ENCODE measurements around the gene SUSD3. TPM values are rescaled to one million over a fixed set of nuclear protein-coding genes. Genes with fewer than 3 reads are reported as not detected.

SUSD3 gene
- total RNA-seq, 1 donor from 2014 or later: not detected

DNA sequence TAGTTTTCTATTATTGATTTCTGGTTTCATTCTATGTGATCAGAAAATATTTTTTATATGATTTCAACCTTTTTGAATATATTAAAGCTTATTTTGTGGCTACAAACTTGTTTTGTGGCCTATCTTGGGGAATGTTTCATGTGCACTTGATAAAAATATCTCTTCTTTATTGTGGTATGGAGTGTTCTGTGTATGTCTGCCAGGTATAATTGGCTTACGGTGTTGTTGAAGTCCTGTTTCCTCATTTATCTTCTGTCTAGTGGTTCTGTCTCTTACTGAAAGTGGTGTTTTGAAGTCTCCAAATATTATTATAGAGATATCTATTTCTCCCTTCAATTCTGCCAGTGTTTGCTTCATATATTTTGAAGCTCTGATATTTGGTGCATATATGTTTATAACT is 47.1 kb downstream of the SUSD3 start:
- H3K36me3 Mint-ChIP-seq (ENCODE audit: low read depth): peaks cover 19% of the 10 kb centered on the region
- H3K4me1 Mint-ChIP-seq (ENCODE audit: low read depth): peaks cover 4% of the 10 kb centered on the region
- H3K27me3 Mint-ChIP-seq (ENCODE audit: low read depth): no peaks in the 10 kb centered on the region
- TF ChIP-seq, protein P1, sequence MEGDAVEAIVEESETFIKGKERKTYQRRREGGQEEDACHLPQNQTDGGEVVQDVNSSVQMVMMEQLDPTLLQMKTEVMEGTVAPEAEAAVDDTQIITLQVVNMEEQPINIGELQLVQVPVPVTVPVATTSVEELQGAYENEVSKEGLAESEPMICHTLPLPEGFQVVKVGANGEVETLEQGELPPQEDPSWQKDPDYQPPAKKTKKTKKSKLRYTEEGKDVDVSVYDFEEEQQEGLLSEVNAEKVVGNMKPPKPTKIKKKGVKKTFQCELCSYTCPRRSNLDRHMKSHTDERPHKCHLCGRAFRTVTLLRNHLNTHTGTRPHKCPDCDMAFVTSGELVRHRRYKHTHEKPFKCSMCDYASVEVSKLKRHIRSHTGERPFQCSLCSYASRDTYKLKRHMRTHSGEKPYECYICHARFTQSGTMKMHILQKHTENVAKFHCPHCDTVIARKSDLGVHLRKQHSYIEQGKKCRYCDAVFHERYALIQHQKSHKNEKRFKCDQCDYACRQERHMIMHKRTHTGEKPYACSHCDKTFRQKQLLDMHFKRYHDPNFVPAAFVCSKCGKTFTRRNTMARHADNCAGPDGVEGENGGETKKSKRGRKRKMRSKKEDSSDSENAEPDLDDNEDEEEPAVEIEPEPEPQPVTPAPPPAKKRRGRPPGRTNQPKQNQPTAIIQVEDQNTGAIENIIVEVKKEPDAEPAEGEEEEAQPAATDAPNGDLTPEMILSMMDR (IDR thresholded peaks at IDR 0.05): no peak
- H3K4me3 Mint-ChIP-seq (ENCODE audit: unreplicated experiment): no peak overlapping the region
- H3K27ac Mint-ChIP-seq (ENCODE audit: unreplicated experiment): no peak overlapping the region
- no peak for DNase-seq (ENCODE audit: low spot score)
- peaks cover 13% of the 10 kb centered on the region for H3K9me3 Mint-ChIP-seq (ENCODE audit: low read depth)

DNA sequence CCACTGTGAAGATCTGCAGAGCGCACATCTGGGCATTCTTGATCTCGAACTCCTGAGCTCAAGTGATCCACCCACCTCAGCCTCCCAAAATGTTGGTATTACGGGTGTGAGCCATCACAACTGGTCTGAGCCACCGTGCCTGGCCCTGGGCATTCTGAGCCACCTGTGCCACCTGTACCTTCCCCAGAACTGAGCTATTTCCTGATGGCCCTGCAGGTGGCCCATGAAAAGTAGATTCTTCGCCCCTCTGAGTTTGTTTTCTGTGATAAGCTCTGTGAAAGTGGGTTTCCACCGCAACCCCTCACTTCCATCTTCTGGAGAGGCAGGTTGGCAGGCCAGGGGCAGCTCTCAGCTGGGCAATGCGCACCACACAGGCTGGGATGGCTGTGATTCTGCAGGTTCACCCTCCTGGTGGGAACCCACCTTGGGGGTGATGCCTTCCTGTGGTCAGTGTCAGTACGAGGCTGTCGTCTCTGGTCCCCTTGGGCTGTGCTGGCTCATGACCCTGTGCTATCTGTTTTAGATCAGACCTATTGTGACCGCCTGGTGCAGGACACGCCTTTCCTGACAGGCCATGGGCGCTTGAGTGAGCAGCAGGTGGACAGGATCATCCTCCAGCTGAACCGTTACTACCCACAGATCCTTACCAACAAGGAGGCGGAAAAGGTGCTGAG is 48.8 kb downstream of the SUSD3 start:
- H3K27me3 Mint-ChIP-seq (ENCODE audit: low read depth): no peaks in the 10 kb centered on the region
- no peak overlapping the region for H3K27ac Mint-ChIP-seq (ENCODE audit: unreplicated experiment)
- no peak overlapping the region for H3K4me3 Mint-ChIP-seq (ENCODE audit: unreplicated experiment)
- peak; percentile 62 for DNase-seq (ENCODE audit: low spot score)
- peaks cover 3% of the 10 kb centered on the region for H3K4me1 Mint-ChIP-seq (ENCODE audit: low read depth)
- TF ChIP-seq, protein P1 (IDR thresholded peaks at IDR 0.05): no peak
- H3K36me3 Mint-ChIP-seq (ENCODE audit: low read depth): peaks cover 21% of the 10 kb centered on the region
- H3K9me3 Mint-ChIP-seq (ENCODE audit: low read depth): peaks cover 13% of the 10 kb centered on the region

DNA sequence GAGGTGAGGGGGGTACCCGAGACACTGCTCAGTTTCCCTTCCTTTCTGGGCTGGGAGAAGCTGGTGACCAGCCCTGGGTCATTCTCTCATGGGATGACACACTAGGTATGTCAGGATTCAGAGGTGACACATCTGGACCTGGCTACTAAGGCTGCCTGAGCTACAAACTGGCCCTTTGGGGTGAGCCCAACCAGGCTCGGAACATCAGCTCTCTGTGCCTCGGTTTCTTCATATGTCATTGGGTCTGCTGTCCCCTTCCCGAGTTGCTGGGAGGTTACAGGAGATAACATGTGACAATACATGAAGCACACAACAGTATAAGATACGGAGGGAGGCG is 49.3 kb downstream of the SUSD3 start:
- Mint-ChIP-seq H3K4me3 (ENCODE audit: unreplicated experiment) (no peak overlapping the region), H3K4me1 (ENCODE audit: low read depth) (peaks cover 3% of the 10 kb centered on the region), H3K9me3 (ENCODE audit: low read depth) (peaks cover 13% of the 10 kb centered on the region), H3K27me3 (ENCODE audit: low read depth) (no peaks in the 10 kb centered on the region), H3K36me3 (ENCODE audit: low read depth) (peaks cover 19% of the 10 kb centered on the region), H3K27ac (ENCODE audit: unreplicated experiment) (no peak overlapping the region)
- DNase-seq (ENCODE audit: low spot score): peak; percentile 35
- TF ChIP-seq, protein P1 (IDR thresholded peaks at IDR 0.05): no peak

DNA sequence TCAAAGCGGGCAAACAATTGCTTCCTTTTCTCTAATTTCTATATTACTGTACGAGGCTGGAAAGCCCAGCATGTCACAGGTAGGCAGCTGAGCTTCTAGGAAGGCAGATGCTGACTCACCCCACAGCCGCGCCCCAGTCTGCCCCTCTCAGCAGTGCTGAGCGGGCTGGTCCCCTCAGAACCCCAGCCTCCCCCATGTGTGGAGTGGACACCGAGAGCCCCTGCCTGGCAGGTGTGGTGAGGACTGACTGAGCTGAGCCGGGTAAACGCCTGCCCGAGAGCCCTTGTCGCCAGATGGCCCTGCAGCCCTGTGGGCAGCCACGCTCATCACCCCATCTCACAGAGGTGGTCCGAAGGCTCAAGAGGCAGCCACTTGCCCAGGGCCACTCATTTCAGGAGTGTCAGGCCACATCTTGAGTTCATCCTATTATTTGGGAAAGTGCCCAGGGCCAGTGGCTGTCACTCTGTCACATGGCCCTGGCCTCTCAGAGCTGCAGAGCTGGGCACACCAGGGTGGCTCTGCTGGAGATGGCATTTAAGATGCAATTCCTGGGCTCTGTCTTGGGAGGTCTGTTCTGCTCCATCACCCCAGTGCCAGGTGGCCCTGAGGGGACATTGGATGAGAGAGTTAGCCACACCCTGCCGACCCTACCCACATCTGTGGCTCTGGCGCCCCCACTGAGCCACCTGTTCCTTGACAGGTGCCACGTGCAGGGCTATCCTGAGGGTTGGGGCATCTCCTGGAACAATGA is 50.0 kb downstream of the SUSD3 start:
- no peak overlapping the region for H3K4me3 Mint-ChIP-seq (ENCODE audit: unreplicated experiment)
- peaks cover 12% of the 10 kb centered on the region for H3K9me3 Mint-ChIP-seq (ENCODE audit: low read depth)
- H3K36me3 Mint-ChIP-seq (ENCODE audit: low read depth): peaks cover 21% of the 10 kb centered on the region
- H3K4me1 Mint-ChIP-seq (ENCODE audit: low read depth): peaks cover 3% of the 10 kb centered on the region
- no peaks in the 10 kb centered on the region for H3K27me3 Mint-ChIP-seq (ENCODE audit: low read depth)
- H3K27ac Mint-ChIP-seq (ENCODE audit: unreplicated experiment): no peak overlapping the region
- peak; percentile 79 for DNase-seq (ENCODE audit: low spot score)
- TF ChIP-seq, protein P1 (IDR thresholded peaks at IDR 0.05): no peak

DNA sequence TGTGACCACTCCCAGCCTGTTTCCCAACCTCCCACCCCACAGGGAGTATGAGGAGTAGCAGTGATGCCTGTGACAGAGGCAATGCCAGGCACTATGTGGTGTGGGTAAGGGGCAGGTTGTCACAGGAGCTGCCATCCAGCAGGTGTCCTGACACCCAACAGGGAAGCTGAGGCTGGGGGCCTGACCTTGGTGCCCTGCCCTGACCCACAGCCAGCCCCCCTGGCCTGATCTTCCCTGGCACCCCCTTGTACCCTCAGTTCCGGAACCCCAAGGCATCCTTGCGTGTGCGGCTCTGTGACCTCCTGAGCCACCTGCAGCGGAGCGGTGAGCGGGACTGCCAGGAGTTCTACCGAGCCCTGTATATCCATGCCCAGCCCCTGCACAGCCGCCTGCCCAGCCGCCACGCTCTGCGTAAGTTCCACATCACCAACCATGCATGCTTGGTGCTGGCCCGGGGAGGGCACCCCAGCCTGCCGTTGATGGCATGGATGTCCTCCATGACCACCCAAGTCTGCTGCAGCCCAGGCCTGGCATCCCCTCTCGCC is 51.9 kb downstream of the SUSD3 start:
- Mint-ChIP-seq H3K36me3 (ENCODE audit: low read depth) (peaks cover 10% of the 10 kb centered on the region), H3K27me3 (ENCODE audit: low read depth) (no peaks in the 10 kb centered on the region), H3K4me1 (ENCODE audit: low read depth) (peaks cover 3% of the 10 kb centered on the region), H3K4me3 (ENCODE audit: unreplicated experiment) (no peak overlapping the region), H3K9me3 (ENCODE audit: low read depth) (no peaks in the 10 kb centered on the region), H3K27ac (ENCODE audit: unreplicated experiment) (no peak overlapping the region)
- TF ChIP-seq, protein P1 (IDR thresholded peaks at IDR 0.05): no peak
- peak; percentile 86 for DNase-seq (ENCODE audit: low spot score)
